ACHN (cell line): ENCODE results near the gene CLEC4F.
A peak's percentile ranks its signal among the peaks of the same experiment; 100 is the strongest.

Experiments
- DNase-seq: peaks from one replicate; pipeline ENCODE4 v3.0.0-alpha.2; 2015
- in situ Hi-C: cut with HindIII; loops from 2 replicates; pipeline ENCODE4 v1.10.0; 2017; ENCODE audit warnings: low sequenced_read_pairs, low pct_ligation_motif_present, low pct_unique_long_range_greater_than_20kb

Gene CLEC4F

GRCh38 chr2:70820499-70820898, at the start of gene CLEC4F:
Gene CLEC4F (minus strand): TSS chr2:70820599. CDS start chr2:70820523, 76 bp downstream.
- in situ Hi-C loops: no loop called here

GRCh38 chr2:70868970-70869369, 48.6 kb upstream of the CLEC4F start:
- in situ Hi-C loops: no loop called here
- no peak for DNase-seq

More at GRCh38 chr2:70820499-70820898, at the start of gene CLEC4F:
- DNase-seq: no peak

GRCh38 chr2:70861777-70862625, 41.6 kb upstream of the CLEC4F start:
- in situ Hi-C loops: no loop called here
- peak; percentile 80 for DNase-seq

GRCh38 chr2:70855667-70856066, 35.3 kb upstream of the CLEC4F start:
- no peak for DNase-seq
- in situ Hi-C loops: no loop called here

- DNase-seq: no peak
- in situ Hi-C loops: no loop called here
Observed at GRCh38 chr2:70854411-70854810, 34.0 kb upstream of the CLEC4F start.

- DNase-seq: no peak
- in situ Hi-C loops: no loop called here
Observed at GRCh38 chr2:70852824-70853223, 32.4 kb upstream of the CLEC4F start.

- in situ Hi-C loops: no loop called here
- no peak for DNase-seq
Observed at GRCh38 chr2:70851704-70852103, 31.3 kb upstream of the CLEC4F start.

- in situ Hi-C loops: no loop called here
- DNase-seq: no peak
Observed at GRCh38 chr2:70850925-70851324, 30.5 kb upstream of the CLEC4F start.

- in situ Hi-C loops: no loop called here
- DNase-seq: no peak
Observed at GRCh38 chr2:70842401-70842800, 22.0 kb upstream of the CLEC4F start.

- in situ Hi-C loops: no loop called here
- no peak for DNase-seq
Observed at GRCh38 chr2:70837980-70838925, 17.9 kb upstream of the CLEC4F start.

- no peak for DNase-seq
- in situ Hi-C loops: no loop called here
Observed at GRCh38 chr2:70835643-70836042, 15.2 kb upstream of the CLEC4F start, which contains the start of gene CD207. Gene CD207 (minus strand): TSS chr2:70835816. CDS start chr2:70835776, 40 bp downstream.

- in situ Hi-C loops: no loop called here
- no peak for DNase-seq
Observed at GRCh38 chr2:70834881-70835280, 14.5 kb upstream of the CLEC4F start.

- in situ Hi-C loops: no loop called here
- DNase-seq: no peak
Observed at GRCh38 chr2:70834106-70834505, 13.7 kb upstream of the CLEC4F start.

- DNase-seq: no peak
- in situ Hi-C loops: no loop called here
Observed at GRCh38 chr2:70833246-70833645, 12.8 kb upstream of the CLEC4F start.

GRCh38 chr2:70832386-70832785, 12.0 kb upstream of the CLEC4F start:
- in situ Hi-C loops: no loop called here
- no peak for DNase-seq

- no peak for DNase-seq
- in situ Hi-C loops: no loop called here
Observed at GRCh38 chr2:70831861-70832260, 11.5 kb upstream of the CLEC4F start.

GRCh38 chr2:70830366-70830765, 10.0 kb upstream of the CLEC4F start:
- DNase-seq: no peak

GRCh38 chr2:70829916-70830315, 9.5 kb upstream of the CLEC4F start:
- no peak for DNase-seq
- in situ Hi-C loops: no loop called here

More at GRCh38 chr2:70830366-70830765, 10.0 kb upstream of the CLEC4F start:
- in situ Hi-C loops: no loop called here
